Caco-2 (cell line): ENCODE measurements around the gene STMP1. TPM values are rescaled to one million over a fixed set of nuclear protein-coding genes. Genes with fewer than 3 reads are reported as not detected.

Experiments
- BruUV-seq: library from RNA; stranded (reverse); fragments of 400-500 nt; replicated peaks from 2 replicates; lab custom pipeline; 2021; lab: Mats Ljungman, UMichigan
- CTCF ChIA-PET: fragments of 300-600 bp; sonication (Branson Sonifier 250); formaldehyde crosslinking; loops from one replicate; lab custom pipeline; 2022; ENCODE audit warnings: antibody characterized with exemption; lab: Charles Lee
- POLR2A ChIA-PET: fragments of 300-600 bp; sonication (Branson Sonifier 250); formaldehyde crosslinking; loops from one replicate; lab custom pipeline; 2022; ENCODE audit warnings: antibody characterized with exemption; lab: Charles Lee
- DNase-seq, 2 experiments: peaks; one replicate each; pipeline versions ENCODE4 v3.0.0 to v3.0.0-alpha.2; 2020 to 2022
- H3K27me3 ChIP-seq: replicated peaks from 2 replicates; pipeline ENCODE4 v1.6.0; 2011; ENCODE audit warnings: low read length; ENCODE audit not compliant: control insufficient read depth, insufficient read depth
- H3K36me3 ChIP-seq: 2 replicates; pipeline ENCODE4 v1.5.1; 2011; ENCODE audit warnings: low read length; ENCODE audit not compliant: control insufficient read depth, insufficient read depth
- H3K4me1 ChIP-seq: fragments of 250-450 bp; sonication (Bioruptor Pico); 2 replicates; pipeline ENCODE4 v1.5.1; 2020; ENCODE audit warnings: mild to moderate bottlenecking
- H3K4me3 ChIP-seq: 2 replicates; pipeline ENCODE4 v1.5.1; 2011; ENCODE audit warnings: low read depth, mild to moderate bottlenecking, control low read depth, low read length
- H3K9me3 ChIP-seq: fragments of 250-450 bp; sonication (Bioruptor Pico); 2 replicates; pipeline ENCODE4 v1.5.1; 2020; ENCODE audit warnings: mild to moderate bottlenecking, moderate library complexity
- H3K27ac Mint-ChIP-seq: one replicate; pipeline ENCODE4 v1.8.0; 2022; ENCODE audit warnings: mixed read lengths; ENCODE audit not compliant: unreplicated experiment
- H3K27me3 Mint-ChIP-seq: one replicate; pipeline ENCODE4 v1.8.0; 2022; ENCODE audit warnings: mixed read lengths; ENCODE audit not compliant: insufficient read depth, unreplicated experiment
- H3K36me3 Mint-ChIP-seq: one replicate; pipeline ENCODE4 v1.8.0; 2022; ENCODE audit warnings: mild to moderate bottlenecking, mixed read lengths; ENCODE audit not compliant: insufficient read depth, unreplicated experiment
- H3K4me1 Mint-ChIP-seq: one replicate; pipeline ENCODE4 v1.8.0; 2022; ENCODE audit warnings: low read depth, mixed read lengths; ENCODE audit not compliant: unreplicated experiment
- H3K4me3 Mint-ChIP-seq: one replicate; pipeline ENCODE4 v1.8.0; 2022; ENCODE audit warnings: mild to moderate bottlenecking, moderate library complexity, mixed read lengths; ENCODE audit not compliant: unreplicated experiment
- H3K9me3 Mint-ChIP-seq: one replicate; pipeline ENCODE4 v1.8.0; 2022; ENCODE audit warnings: mixed read lengths; ENCODE audit not compliant: unreplicated experiment
- intact Hi-C: fragments of 100-400 bp; cut with micrococcal nuclease; formaldehyde crosslinking; loops from one replicate; pipeline ENCODE4 v1.10.0; 2022; ENCODE audit not compliant: unreplicated experiment
- total RNA-seq: library from RNA; stranded (reverse); gene quantifications from 2 replicates; pipeline ENCODE4 v1.2.3, GENCODE V29; 2022
- TF ChIP-seq, protein P1 (sequence below), 2 experiments: fragments of 200-600 bp in 1 of 2; IDR thresholded peaks; 1 replicate in 1 of 2; 2 replicates in 1 of 2; pipeline versions ENCODE4 v1.5.1 to v1.8.0; 2011 to 2022; ENCODE audit warnings: antibody characterized with exemption in 1 of 2, control low read depth in 1 of 2, inconsistent platforms in 1 of 2, low read depth in 1 of 2, low read length in 1 of 2, mild to moderate bottlenecking in 1 of 2, moderate library complexity in 1 of 2; ENCODE audit not compliant: insufficient read depth in 1 of 2, severe bottlenecking in 1 of 2, unreplicated experiment in 1 of 2

The STMP1 gene
- total RNA-seq, 1 experiment from 2014 or later, result 21.5 TPM

DNA sequence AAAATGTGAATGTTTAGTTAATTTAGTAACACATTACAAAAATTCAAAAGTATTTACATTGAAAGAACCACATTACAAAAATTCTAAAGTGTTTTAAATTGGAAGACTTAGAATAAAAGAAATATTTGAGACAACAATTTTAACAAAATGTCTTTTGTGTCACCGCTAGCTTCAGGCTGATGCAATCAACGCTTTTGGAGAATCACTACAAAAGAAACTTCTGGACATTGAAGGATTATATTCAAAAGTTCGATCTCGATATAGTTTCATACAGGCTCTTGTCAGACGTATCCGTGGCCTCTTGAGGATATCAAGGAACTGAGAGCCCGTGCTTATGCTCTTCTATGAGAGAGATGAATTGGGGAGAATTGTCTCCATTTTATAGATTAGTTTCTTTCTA is 14.1 kb upstream of the STMP1 start:
- Mint-ChIP-seq H3K4me1 (peaks cover 2% of the 10 kb centered on the region), H3K4me3 (no peak overlapping the region), H3K36me3 (peaks cover 45% of the 10 kb centered on the region), H3K9me3 (no peaks in the 10 kb centered on the region), H3K27ac (no peak overlapping the region), H3K27me3 (no peaks in the 10 kb centered on the region)
- BruUV-seq, result no TSS peak
- TF ChIP-seq, protein P1, sequence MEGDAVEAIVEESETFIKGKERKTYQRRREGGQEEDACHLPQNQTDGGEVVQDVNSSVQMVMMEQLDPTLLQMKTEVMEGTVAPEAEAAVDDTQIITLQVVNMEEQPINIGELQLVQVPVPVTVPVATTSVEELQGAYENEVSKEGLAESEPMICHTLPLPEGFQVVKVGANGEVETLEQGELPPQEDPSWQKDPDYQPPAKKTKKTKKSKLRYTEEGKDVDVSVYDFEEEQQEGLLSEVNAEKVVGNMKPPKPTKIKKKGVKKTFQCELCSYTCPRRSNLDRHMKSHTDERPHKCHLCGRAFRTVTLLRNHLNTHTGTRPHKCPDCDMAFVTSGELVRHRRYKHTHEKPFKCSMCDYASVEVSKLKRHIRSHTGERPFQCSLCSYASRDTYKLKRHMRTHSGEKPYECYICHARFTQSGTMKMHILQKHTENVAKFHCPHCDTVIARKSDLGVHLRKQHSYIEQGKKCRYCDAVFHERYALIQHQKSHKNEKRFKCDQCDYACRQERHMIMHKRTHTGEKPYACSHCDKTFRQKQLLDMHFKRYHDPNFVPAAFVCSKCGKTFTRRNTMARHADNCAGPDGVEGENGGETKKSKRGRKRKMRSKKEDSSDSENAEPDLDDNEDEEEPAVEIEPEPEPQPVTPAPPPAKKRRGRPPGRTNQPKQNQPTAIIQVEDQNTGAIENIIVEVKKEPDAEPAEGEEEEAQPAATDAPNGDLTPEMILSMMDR (IDR thresholded peaks at IDR 0.05; ENCODE audit: insufficient read depth in 1 of 2, low read depth in 1 of 2, low read length in 1 of 2, severe bottlenecking in 1 of 2, unreplicated experiment in 1 of 2), result no peak
- H3K36me3 ChIP-seq, result peaks cover 6% of the 10 kb centered on the region
- no peaks in the 10 kb centered on the region for H3K4me1 ChIP-seq
- intact Hi-C loops, result no loop called here
- no peaks in the 10 kb centered on the region for H3K27me3 ChIP-seq
- no peaks in the 10 kb centered on the region for H3K9me3 ChIP-seq
- no peak for DNase-seq
- CTCF ChIA-PET, result no interaction called here
- H3K4me3 ChIP-seq, result no peak overlapping the region
- POLR2A ChIA-PET, result no interaction called here

DNA sequence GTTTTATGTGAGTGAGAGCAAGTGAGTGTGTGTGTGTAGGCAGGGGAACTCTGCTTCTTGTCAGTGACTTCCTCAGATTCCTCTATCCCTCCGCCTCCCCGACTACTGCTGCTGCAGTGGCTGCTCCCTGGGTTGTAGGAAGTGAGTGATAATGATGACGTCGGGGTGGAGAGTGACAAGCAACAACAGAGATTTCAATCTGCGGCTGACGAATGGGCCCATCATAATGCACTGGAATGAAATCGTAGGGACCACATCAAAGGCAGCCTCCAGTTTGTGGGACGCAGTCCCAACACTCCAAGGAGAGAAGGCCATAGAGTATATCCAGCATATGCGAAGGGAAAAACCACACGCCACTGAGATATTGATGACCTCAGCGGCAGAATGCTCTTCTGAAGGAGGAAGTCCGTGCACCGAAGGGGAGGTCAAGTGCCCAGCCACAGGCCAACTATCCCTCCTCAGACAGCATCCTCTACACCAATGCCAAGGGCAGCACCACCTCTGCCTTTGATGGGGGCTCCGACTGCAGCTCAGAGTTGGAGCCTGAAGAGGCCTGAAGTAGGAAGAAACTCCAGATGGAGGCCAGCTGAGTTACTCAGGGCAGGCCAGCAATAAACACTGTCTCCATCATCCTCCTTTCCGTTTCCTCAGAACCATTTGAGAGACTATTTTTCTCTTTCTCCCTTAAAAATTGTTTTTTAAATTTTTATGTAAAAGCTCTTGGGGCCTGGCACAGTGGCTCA is 11.3 kb upstream of the STMP1 start:
- no peaks in the 10 kb centered on the region for H3K4me1 ChIP-seq
- Mint-ChIP-seq H3K9me3 (no peaks in the 10 kb centered on the region), H3K4me1 (peaks cover 5% of the 10 kb centered on the region), H3K4me3 (no peak overlapping the region), H3K27ac (no peak overlapping the region), H3K36me3 (peaks cover 22% of the 10 kb centered on the region), H3K27me3 (no peaks in the 10 kb centered on the region)
- H3K27me3 ChIP-seq, result no peaks in the 10 kb centered on the region
- H3K4me3 ChIP-seq, result no peak overlapping the region
- H3K36me3 ChIP-seq, result peaks cover 4% of the 10 kb centered on the region
- no peak for DNase-seq
- CTCF ChIA-PET, result no interaction called here
- no peaks in the 10 kb centered on the region for H3K9me3 ChIP-seq
- intact Hi-C loops, result no loop called here
- TF ChIP-seq, protein P1 (IDR thresholded peaks at IDR 0.05; ENCODE audit: insufficient read depth in 1 of 2, low read depth in 1 of 2, low read length in 1 of 2, severe bottlenecking in 1 of 2, unreplicated experiment in 1 of 2), result no peak
- no TSS peak for BruUV-seq
- POLR2A ChIA-PET, result no interaction called here

DNA sequence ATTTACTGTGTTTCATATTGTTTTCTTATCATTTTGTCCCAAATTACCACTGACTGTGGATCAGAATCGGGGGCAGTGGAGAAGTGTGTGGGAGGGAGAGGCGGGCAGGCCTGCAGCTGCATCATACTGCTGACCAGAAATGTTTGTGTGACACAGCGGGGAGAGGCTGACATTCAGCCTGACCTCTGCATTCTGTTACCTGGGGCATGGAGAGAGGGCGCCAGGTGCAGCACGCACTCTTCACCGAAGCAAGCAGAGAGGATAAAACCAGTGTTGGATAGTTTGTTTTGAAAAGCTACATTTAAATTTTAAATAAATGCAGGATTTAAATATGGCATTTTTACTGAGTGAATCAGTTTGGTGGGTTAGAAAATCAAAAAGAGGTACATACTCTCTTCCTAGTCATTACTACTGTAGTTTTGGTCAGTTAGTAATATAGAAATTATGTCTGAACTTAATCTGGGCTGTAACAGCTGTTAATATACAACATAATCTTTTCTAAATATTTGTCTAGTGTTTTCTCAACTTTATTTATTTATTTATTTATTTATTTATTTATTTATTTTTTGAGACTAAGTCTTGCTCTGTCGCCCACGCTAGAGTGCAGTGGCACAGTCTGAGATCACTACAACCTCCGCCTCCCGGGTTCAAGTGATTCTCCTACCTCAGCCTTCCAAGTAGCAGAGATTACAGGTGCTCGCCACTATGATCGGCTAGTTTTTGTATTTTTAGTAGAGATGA is 8.8 kb upstream of the STMP1 start:
- Mint-ChIP-seq H3K9me3 (no peaks in the 10 kb centered on the region), H3K36me3 (peaks cover 13% of the 10 kb centered on the region), H3K4me1 (peaks cover 5% of the 10 kb centered on the region), H3K27me3 (no peaks in the 10 kb centered on the region), H3K27ac (no peak overlapping the region), H3K4me3 (no peak overlapping the region)
- Histone ChIP-seq H3K4me1 (no peaks in the 10 kb centered on the region), H3K27me3 (no peaks in the 10 kb centered on the region), H3K36me3 (no peaks in the 10 kb centered on the region), H3K4me3 (no peak overlapping the region), H3K9me3 (no peaks in the 10 kb centered on the region)
- TF ChIP-seq, protein P1 (IDR thresholded peaks at IDR 0.05; ENCODE audit: insufficient read depth in 1 of 2, low read depth in 1 of 2, low read length in 1 of 2, severe bottlenecking in 1 of 2, unreplicated experiment in 1 of 2), result no peak
- ChIA-PET CTCF (interaction anchor here (1.5 kb wide), 1 partner anchor 9 kb away, joined by 9 read pairs; the partner anchor contains the start of gene STMP1), POLR2A (no interaction called here)
- intact Hi-C loops, result no loop called here
- BruUV-seq, result no TSS peak
- DNase-seq, result no peak
